Superior temporal gyrus (tissue), 1 donor: ENCODE measurements around the gene PID1.

Source experiments
- DNase-seq: peaks from one replicate; pipeline ENCODE4 v3.0.0-alpha.2; 2016; ENCODE audit errors: extremely low spot score

PID1 gene

DNA sequence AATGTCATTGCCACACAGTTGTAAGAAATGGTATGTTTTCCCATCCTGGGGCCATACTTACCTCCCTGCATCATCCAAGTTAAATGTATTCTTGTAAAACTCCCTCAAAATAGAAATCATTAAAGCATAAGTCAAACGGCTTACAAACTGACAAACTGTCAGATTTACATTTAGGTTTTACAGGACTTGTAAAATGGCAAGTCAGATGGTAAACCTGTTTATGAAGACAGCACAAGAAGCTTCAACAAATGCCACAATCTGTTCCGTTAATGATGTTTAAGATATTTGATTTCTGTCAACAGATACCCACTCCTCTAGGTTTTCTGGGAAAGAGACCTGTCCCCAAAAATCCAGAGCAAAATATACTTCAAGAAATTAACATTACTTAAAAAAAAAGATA lies 197.2 kb downstream of the PID1 start:
- no peak for DNase-seq

DNA sequence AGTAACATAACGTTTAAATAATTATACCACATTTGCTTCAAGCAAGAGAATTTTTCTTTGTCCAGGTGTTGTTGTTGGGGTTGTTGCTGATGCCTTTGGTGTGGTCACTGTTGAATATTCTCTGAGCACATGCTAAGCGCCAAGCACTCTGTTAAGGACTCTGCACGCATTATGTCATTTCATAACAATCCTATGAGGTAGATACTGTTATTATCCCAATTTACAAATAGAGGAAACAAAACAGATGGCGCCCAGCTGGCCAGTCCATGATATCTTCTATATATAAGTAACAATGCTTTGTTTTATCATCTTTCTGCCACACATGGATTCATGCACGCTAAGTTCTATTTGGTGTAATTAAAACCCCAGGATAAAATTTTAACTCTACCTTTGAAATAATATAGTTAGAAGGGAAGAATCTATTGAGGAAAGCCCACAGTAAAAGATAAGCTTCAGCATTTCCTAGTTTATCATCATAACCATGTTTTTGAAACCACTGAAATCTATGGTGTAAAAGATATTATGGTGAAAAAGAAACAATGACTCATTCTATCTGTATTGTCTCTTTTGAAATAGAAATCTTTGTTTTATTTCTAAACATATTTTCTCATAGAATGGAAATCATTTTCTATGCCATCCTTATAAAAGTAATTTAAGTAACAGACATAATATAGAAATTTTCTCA lies 199.7 kb downstream of the PID1 start:
- no peak for DNase-seq

GRCh38 chr2:229066121-229066715 lies 204.9 kb downstream of the PID1 start:
- DNase-seq = no peak

GRCh38 chr2:229064749-229065148 lies 206.3 kb downstream of the PID1 start:
- no peak for DNase-seq

DNA sequence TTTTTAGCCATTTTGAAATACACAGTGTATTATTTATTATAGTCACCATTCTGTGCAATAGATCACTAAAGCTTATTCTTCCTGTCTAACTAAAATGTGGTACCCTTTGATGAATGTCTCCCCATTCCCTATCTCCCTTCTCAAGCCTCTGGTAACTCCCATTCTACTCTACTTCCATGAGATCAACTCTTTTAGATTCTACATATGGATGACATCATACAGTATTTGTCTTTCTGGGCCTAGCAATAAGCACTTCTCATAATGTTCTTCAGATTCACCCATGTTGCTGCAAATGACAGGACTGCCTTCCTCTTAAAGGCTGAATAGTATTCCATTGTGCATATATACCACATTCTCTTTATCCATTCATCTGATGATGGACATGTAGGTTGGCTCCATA lies 210.9 kb downstream of the PID1 start:
- DNase-seq = no peak

- no peak for DNase-seq
These were observed 211.6 kb downstream of the PID1 start for GRCh38 chr2:229059331-229060033.

DNA sequence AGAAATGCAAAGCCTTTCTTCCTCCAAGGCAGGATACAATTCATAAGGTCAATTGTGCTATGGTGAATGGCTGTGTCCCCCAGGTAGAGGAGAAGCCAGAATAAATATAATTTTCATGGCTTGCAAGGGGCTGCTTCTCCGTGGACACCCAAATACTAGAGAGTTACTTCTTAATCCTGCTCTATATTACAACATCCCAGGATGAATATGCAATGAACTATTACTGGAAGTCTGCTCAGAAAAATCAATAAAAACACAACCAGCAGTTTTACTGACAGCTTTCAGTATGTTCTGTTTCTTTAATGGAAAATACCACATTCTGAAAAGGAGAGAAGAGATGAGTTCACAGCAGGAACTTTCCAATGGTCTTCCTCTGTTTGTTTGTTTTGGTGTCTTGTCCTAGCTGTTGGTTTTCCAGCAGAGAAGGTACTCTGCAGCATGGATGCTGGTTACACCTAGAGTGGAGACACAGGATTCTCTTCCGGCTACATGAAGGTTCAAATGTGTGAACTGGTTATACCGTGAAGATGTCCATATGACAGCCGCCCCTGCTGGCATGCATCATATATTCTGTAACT lies 213.0 kb downstream of the PID1 start:
- DNase-seq = no peak

DNA sequence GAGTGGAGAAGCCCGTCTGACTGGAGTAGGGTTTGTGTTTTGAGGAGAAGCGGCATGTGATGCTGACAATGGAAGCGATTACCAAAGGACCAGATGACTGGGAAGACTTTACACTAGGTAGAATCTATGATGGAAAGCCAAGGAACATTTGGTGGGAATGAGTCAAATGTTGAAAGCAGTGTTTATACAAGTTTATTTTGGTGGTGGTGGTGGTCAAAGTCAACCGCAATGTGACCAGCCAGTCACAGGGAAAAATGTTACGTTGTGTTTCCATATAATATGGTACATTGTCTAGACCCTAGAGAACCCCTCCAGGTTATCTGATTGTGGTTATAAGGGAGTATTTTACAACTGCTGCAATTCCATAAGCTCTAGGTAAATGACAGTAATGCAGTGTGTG lies 216.8 kb downstream of the PID1 start:
- no peak for DNase-seq

- no peak for DNase-seq
These were observed 219.3 kb downstream of the PID1 start for GRCh38 chr2:229051798-229052197.

DNA sequence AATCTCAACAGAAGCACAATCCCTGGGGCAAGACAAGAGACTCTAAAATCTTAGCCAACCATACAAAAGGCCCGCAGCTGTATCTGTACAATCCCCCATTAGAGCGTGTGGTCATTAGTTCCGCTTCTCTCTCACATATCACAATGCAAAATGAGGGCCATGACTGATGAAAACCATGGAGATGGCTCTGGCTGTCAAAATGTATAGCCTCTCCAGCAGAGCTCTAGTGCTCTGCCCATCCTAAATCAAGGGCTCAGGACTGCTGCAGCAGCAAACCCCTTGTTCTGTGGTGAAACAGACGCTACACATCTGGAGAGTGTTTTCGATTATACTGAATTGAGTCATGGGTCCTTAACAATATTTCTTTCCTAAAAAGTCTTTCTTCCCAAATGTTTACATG lies 221.0 kb downstream of the PID1 start:
- DNase-seq = no peak

GRCh38 chr2:229048134-229048533 lies 223.0 kb downstream of the PID1 start:
- no peak for DNase-seq

DNA sequence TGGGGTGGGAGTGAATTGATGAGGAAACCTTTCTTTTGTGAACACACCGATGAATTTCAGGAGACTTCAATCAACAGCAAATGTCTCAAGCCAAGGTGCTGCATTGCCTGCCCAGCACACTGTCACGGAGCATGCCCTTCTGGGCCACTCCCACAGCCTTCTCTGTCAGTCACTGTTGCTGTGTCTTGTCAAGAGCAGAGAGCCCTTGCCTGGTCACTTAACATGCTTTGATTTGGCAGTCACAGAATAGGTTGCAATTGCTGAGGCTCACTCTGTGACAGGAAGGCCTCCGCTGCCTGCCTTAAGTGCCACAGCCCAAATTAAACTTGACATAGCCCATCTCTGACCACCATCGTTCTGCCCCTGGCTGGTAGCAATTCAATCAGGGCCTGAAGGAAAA lies 225.4 kb downstream of the PID1 start:
- no peak for DNase-seq

GRCh38 chr2:229044581-229044980 lies 226.5 kb downstream of the PID1 start:
- no peak for DNase-seq

GRCh38 chr2:229043681-229044080 lies 227.4 kb downstream of the PID1 start:
- no peak for DNase-seq

DNA sequence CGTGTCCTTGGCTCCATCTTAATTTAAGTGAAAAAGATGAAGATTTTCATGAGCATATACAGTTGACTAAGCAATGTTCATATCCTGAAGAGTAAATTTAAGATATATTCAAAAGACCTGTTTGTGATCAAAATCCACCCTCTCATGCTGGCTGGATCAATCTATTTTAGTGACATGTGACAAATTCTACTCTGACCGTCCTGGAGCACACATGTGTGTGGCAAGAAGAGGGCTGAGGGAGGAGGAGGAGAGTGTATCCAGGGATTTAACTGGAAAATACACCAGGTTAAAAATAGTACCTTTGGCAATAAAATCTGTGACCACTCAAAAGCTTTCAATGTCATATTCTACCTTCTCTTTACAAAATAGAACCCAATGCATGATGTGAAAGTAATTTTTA lies 228.7 kb downstream of the PID1 start:
- no peak for DNase-seq

GRCh38 chr2:229041691-229042090 lies 229.4 kb downstream of the PID1 start:
- no peak for DNase-seq

GRCh38 chr2:229037621-229038020 lies 233.5 kb downstream of the PID1 start:
- no peak for DNase-seq

GRCh38 chr2:229033816-229034215 lies 237.3 kb downstream of the PID1 start:
- no peak for DNase-seq

GRCh38 chr2:229032608-229033234 lies 238.4 kb downstream of the PID1 start:
- no peak for DNase-seq

DNA sequence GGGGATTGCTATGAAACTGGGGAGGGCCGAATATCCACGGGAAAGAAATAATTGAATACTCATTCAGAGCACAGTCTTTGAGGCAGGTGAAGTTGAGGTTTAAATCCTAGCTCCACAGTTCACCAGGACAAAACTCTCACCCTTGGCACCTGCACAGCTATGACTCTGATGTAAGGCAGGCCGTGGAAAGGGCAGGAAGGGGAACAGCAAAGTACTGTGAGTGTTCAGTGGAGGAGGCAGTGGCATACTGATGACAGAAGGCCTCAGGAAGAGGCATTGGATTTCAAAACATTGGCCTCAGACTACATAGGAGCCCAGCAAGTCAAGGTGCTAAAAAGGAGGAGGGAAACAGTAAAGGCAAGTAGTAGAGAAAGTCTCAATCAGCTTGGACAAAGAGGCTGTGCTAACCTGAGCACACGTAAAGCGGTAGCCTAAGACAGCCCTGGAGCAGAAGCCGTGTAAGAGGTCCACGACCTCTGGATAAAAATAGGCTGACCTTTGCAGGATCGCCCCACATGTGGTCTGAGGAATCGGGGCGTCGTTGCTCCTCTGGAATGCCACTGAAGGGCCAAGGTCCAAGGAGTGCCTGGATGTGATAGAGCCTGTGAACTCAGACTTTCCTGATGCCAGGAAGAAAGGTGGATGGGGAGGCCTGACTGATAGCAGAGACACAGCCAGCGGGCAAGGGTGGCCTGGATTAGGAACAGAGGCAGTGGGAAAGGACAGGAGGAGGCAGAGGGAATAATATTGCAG lies 243.6 kb downstream of the PID1 start:
- no peak for DNase-seq

- DNase-seq = no peak
These were observed 245.4 kb downstream of the PID1 start for GRCh38 chr2:229025653-229026052.

DNA sequence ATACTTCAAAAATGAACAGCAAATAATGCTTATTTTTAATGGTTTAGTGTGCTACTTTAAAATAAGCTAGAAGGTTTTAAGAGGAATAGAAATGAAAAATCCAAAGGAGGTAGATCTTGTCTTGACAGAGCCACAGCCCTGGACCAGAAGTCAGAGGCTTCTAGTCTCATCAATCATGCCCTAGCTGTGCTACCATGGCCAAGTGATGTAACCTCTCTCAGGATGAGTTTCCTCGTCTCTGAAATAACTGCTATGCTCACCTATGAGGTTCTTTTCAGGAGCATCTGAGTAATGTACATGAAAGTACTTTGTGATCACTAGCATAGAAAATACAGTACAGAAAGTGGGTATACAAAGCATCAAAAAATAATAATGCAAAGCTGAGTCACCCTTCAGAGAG lies 248.4 kb downstream of the PID1 start:
- DNase-seq = no peak
